Activated naive CD4-positive, alpha-beta T cell treated with Interleukin-2 at 50 U/mL for 16 hours (primary cell): Measurements from ENCODE around the gene SELPLG.
"Not testable (repeated sequence)": the region's sequence is repeated elsewhere in the genome, so short reads cannot be mapped to it uniquely, and the experiment has no call there.

Source experiments
- DNase-seq: peaks from one replicate; pipeline ENCODE4 v3.0.0-alpha.2; 2020

SELPLG gene

GRCh38 chr12:108602209-108602705 lies 31.4 kb downstream of the SELPLG start:
- DNase-seq = no peak

DNA sequence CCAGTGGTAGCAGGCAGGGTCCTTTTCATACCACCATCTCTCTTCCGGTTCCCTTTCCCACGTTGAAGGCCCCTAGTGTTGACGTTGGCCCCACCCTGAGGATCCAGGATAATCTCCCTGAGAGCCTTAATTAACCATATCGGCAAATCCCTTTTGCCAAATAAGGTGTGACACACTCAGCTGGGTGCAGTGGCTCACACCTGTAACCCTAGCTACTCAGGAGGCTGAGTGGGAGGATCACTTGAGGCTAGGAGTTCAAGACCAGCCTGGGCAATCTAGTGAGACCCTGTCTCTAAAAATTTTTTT lies 33.0 kb downstream of the SELPLG start:
- DNase-seq = no peak

DNA sequence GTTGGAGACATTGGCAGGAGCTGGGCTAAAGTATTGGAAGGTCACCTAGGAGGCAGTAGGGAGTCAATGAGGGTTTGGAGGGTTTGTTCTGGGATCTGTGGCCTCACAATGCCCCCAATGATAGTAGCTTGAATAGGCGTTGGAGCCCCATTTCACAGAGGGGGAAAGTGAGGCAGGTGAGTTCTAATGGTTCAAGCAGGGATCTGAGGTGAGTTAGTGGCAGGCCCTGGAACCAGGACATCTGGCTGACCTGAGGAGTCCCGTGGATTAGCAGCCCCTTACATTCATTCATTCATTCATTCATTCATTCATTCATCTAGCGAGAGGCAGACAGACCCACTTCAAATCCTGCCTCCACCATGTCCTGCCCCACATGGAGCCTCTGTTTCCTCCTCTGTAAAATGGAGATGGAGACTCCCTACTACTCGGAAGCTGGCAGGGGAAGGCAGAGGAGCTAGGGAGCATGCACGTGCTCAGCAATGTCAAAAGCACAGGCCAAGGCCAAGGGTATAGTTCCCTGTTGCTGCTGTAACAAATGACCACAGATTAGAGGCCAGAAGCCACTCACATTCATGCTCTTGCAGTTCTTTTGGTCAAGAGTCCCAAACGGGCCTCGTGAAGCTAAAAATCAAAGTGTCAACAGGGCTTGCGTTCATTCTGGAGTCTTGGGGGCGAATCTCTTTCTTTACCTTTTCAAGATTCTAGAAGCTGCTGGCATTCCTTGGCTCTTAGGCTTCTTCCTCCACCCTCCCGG lies 33.6 kb downstream of the SELPLG start:
- DNase-seq = no peak

- no peak for DNase-seq
These were observed 34.2 kb downstream of the SELPLG start for GRCh38 chr12:108599541-108599940.

GRCh38 chr12:108598553-108599250 lies 35.0 kb downstream of the SELPLG start:
- DNase-seq = no peak

DNA sequence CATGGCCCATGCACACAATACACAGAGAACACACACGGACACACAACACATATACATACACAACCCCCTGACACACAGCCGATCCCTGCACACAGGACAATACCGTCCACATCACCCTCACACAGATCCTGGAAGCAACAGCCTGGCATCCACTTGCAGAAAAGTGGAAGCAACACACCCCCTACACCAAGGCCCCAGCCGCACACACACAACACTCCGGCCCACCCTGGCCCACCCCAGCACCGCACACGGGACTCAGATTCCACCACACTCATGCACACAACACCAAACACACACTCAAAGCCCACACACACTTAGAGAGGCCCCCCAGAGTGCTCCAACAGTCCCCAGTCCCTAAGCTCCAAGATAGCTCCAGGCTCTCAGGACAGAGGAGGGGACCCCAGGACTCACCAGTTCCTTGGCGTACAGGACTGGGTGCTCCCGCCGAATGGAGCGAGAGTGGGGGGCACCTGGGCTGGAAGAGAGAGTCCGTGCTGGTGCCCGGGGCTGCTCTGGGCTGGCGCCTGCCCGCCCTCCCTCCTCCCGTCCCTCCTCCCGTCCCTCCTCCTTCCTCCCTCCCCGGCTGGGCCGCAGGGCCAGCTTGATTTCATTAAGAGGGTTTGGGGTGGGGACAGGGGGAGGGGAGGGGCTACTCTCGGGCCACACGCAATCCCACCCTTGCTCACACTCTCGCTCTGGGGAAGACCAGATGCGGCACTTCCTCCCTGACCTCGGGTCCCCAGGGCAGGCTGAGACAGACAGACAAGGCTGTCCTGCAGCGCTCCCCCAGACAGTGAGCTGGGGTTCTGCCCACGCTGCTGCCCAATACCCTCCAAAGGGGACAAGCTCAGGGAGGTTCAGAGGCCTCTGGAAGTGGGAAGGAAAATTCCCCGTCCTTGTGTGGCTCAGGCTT lies 35.9 kb downstream of the SELPLG start, which contains the start of gene TMEM119:
Gene TMEM119 (minus strand): TSS at position 526 of the 913 bp plus-strand sequence. CDS start 5,701 bp downstream, outside the sequence.
- DNase-seq = no peak

DNA sequence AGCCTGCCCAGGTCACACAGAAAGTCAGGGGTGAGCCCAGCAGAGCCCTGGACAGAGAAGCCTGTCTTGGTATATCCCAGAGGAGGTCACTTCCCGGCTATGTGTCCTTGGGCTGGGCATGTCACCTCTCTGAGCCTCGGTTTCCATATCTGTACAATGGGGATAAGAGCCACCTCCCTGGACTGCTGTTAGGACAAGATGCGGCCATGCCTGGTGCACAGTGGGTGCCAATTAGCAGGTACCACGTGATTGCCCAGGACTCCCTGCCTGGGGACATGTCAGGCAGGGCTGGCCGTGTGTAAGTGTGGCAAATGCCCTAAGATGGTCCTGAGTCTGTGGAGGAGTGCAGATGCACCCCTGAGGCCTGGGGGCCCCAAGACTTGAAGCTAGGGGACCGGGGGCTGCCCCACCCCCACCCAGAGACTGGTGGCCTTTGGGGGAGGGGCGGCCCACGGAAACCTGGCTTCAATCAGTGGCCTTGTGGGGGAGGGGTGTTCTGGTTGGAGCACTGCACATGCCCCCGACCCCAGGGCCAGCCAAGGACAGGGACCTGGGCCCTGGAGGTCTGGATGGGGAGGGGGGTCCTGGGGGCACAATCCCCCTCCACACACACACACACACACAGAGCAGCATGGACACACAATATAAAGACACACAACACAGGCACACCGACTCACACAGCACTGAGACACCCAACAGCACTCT lies 36.7 kb downstream of the SELPLG start:
- no peak for DNase-seq

GRCh38 chr12:108595711-108596647 lies 37.7 kb downstream of the SELPLG start:
- no peak for DNase-seq

DNA sequence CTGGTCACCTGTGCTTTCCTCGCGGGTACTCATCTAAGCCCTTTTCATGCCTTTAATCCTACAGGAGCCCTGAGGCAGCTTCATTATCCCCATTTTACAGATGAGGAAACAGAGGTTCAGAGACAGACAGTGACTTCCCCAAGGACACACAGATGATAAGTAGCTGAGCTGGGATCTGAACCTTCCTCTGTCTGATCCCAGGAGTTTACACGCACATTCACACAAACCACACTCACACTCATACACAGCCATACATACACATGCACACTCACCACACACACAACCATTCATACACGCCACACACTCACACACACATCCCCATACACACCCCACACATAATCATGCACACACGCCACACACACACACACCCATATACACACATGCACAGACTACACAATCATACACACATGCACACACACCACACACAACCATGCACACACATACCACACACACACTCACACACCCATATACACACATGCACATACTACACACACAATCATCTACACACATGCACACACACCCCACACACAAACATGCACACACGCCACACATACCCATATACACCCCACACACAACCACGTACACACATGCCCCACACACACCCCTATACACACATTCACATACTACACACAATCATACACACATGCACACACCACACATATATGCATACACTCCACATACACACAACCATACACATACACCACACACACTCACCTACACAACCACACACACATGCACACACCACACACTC lies 38.6 kb downstream of the SELPLG start:
- no peak for DNase-seq

DNA sequence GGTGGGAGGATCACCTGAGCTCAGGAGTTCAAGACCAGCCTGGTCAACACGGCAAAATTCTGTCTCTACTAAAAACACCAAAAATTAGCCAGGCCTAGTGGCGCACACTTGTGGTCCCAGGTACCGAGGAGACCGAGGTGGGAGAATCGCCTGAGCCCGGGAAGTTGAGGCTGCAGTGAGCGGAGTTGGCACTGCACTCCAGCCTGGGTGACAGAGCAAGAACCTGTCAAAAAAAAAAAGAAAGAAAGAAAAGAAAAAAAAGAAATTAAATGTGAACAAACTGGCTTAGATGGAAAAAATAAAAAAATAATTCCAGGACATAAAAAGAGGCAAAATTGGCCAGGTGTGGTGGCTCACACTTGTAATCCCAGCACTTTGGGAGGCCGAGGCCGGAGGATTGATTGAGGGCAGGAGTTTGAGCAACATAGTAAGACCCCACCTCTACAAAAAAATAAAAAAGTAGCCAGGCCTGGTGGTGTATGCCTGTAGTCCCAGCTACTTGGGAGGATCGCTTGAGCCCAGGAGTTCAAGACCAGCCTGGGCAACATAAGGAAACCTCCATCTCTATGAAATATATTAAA lies 39.3 kb downstream of the SELPLG start:
- DNase-seq = no peak

DNA sequence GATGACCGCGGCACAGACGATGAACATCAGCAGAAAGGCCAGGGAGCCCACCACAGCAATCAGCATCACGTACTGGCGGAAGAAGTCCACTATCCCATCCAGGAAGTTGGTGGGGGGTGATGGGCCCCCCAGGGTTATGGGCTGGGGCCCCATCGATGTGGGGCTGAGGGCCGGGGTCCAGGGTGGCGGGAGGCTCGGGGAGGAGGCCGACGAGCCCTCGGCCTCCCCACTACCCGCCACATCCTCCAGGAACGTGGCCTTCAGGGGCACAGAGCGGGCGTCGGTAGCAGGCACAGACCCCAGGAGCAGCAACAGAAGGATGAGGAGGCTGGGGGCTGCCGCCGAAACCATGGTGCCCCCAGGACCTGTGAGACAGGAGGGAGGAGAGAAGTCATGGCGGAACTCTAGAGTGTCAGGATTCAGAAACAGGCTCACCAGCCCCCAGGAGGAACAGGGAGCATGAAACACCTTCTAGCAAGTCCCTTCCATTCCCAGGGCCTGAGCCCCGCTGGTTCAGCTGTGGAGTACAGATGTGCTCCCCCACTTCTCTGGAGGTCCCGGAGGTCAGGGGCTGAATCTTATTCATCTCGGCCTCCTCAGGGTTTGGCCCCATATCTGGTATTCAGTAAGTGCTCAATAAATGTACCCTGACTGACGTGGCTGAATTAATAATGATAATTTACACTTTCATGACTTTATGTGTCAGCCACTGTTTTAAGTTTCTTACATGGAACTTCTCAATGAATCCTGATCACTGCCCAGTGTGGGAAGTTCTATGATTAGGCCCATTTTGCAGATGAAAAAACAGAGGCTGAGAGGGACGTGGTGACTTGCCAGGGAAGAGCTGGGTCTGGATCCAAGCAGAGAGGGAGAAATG lies 41.4 kb downstream of the SELPLG start:
- DNase-seq = no peak

- DNase-seq = no peak
These were observed 42.3 kb downstream of the SELPLG start for GRCh38 chr12:108591267-108591980.

GRCh38 chr12:108590463-108590862 lies 43.2 kb downstream of the SELPLG start:
- not testable (repeated sequence) for DNase-seq

DNA sequence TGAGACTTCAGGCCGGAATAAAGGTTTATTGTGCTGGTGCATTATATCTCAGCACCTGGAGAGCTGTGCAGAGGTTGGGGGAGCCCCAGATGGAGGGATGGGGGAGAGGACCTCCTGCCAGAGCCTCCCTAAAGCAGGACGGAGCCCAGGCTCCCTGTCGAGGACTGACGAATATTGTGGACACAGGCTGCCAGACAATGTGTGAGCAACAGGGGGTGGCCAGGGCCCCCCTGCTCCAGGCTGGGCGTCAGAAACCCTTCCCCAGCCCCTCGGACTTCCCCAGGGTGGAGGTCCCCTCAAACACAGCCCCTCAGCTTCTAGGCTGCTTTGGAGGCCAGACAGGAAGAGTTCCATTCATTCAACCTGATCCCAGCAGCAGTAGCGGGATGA lies 43.9 kb downstream of the SELPLG start:
- DNase-seq = no peak

DNA sequence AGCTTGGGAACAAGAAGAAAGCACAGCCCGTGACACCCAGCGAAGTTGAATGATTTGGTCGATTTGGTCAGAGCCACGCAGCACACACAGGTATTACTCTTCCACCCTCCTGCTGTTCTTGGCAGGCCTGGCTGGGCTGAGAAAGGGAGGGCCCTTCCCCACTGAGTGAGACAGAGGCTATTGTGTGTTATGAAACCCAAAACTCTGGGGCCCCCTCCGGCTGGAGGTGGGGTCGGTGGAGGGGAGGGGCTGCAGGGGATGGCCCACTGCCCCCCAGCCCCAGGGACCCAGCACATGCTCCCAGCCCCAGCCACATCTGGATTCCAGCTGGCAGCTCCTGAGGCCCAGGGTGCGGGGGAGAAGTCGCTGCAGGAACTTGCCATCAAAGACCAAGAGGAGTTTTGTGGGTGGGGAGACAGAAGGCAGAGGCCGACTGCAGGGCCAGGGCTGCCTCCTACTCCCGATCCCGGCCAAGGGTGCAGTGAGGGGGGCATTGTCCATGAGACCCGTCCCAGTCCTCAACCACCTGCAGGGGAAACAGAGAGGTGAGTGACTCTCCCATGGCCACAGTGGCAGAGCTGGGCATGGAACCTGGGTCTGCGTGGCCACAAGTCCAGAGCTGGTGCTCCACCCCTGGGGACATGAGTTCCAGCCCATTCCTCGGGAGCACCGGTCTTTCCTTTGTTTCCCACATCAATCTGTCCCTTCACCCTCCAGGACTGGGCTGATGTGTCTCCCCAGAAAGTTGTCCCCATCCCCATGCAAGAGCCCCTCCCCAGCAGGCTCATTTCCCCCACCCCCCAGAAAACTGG lies 44.5 kb downstream of the SELPLG start:
- DNase-seq = no peak

- DNase-seq = no peak
These were observed 45.9 kb downstream of the SELPLG start for GRCh38 chr12:108587826-108588225.

DNA sequence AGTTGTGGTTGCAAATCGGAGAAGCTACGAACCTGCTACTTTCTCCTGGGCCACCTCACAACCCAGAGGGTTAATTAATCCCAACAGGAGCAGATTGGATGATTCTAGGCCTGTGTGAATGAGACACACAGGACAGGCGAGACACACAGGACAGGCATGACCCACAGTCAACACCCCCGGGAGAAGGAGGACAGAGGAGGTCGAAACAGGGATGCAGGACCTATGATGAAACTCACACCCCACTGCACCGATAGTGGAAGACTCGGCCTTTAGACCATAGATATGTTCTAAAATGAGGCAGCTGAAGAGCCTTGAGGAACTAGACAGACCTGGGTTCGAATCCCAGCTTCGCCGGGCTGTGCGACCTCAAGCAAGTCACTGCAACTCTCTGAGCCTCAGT lies 47.4 kb downstream of the SELPLG start:
- DNase-seq = no peak

DNA sequence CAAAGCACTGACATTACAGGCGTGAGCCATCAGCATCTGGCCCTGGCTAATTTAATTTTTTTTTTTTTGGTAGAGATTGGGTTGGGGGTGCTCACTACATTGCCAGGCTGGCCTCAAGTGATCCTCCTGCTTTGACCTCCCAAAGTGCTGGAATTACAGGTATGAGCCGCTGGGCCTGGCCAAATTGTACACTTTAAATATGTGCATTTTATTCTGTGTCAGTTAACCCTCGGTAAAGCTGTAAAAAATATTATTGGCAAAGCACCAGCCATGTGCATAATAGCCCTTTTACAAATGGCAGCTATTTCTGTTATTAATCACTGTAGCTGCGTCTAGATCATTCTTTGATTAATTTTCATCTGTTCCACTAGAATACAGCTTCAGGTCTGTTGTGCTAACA lies 47.8 kb downstream of the SELPLG start:
- DNase-seq = no peak
